A673 (cell line): Measurements from ENCODE around the gene ANKMY2. TPM values are rescaled to one million over a fixed set of nuclear protein-coding genes. Genes with fewer than 3 reads are reported as not detected.

Experiments
- BruUV-seq: library from RNA; stranded (reverse); fragments of 400-500 nt; replicated peaks from 2 replicates; lab custom pipeline; 2021; lab: Mats Ljungman, UMichigan
- CTCF ChIA-PET: fragments of 300-600 bp; sonication (Branson Sonifier 250); formaldehyde crosslinking; loops from one replicate; lab custom pipeline; 2022; ENCODE audit warnings: antibody characterized with exemption; lab: Charles Lee
- POLR2A ChIA-PET: fragments of 300-600 bp; sonication (Branson Sonifier 250); formaldehyde crosslinking; loops from one replicate; lab custom pipeline; 2022; ENCODE audit warnings: antibody characterized with exemption; ENCODE audit not compliant: low non-redundant PET; lab: Charles Lee
- DNase-seq: peaks from one replicate; pipeline ENCODE4 v3.0.0-alpha.2; 2015; ENCODE audit warnings: low spot score
- H3K27ac ChIP-seq: fragments of 200-600 bp; sonication (generic); 2 replicates; pipeline ENCODE4 v1.5.1; 2016; ENCODE audit warnings: mixed run types, low read depth, mild to moderate bottlenecking, mixed read lengths, antibody characterized with exemption, low read length; ENCODE audit not compliant: poor library complexity, severe bottlenecking
- H3K27me3 ChIP-seq: fragments of 200-600 bp; sonication (generic); replicated peaks from 2 replicates; pipeline ENCODE4 v1.6.1; 2017; ENCODE audit warnings: mixed run types, low read depth, mild to moderate bottlenecking, mixed read lengths, antibody characterized with exemption, low read length; ENCODE audit not compliant: insufficient read depth, poor library complexity
- H3K36me3 ChIP-seq: fragments of 200-600 bp; sonication (generic); 2 replicates; pipeline ENCODE4 v1.6.1; 2016; ENCODE audit warnings: mixed run types, mild to moderate bottlenecking, mixed read lengths, antibody characterized with exemption, low read length; ENCODE audit not compliant: insufficient read depth, poor library complexity, severe bottlenecking
- H3K4me1 ChIP-seq: fragments of 200-600 bp; sonication (generic); 2 replicates; pipeline ENCODE4 v1.6.1; 2017; ENCODE audit warnings: mixed run types, mild to moderate bottlenecking, mixed read lengths, antibody characterized with exemption, low read length; ENCODE audit not compliant: insufficient read depth, poor library complexity, severe bottlenecking
- H3K4me3 ChIP-seq: fragments of 200-600 bp; sonication (generic); 2 replicates; pipeline ENCODE4 v1.5.1; 2016; ENCODE audit warnings: low read depth, mixed run types, mild to moderate bottlenecking, mixed read lengths, low read length; ENCODE audit not compliant: poor library complexity, severe bottlenecking
- H3K9me3 ChIP-seq: fragments of 200-600 bp; sonication (generic); 2 replicates; pipeline ENCODE4 v1.6.1; 2016; ENCODE audit warnings: mixed run types, low read depth, mild to moderate bottlenecking, mixed read lengths, antibody characterized with exemption, low read length; ENCODE audit not compliant: poor library complexity, severe bottlenecking
- CTCF ChIP-seq: fragments of 300-800, 200-600 bp; sonication (generic); conservative IDR thresholded peaks from 2 replicates; pipeline ENCODE4 v1.5.1; 2017; ENCODE audit warnings: low read depth, mild to moderate bottlenecking, antibody characterized with exemption, low read length, moderate library complexity, mixed read lengths
- EZH2 ChIP-seq: fragments of 200-600 bp; sonication (generic); IDR thresholded peaks from 2 replicates; pipeline ENCODE4 v1.6.1; 2017; ENCODE audit warnings: borderline replicate concordance, low read depth, mild to moderate bottlenecking, mixed read lengths, antibody characterized with exemption, low read length; ENCODE audit not compliant: poor library complexity, severe bottlenecking
- intact Hi-C: fragments of 100-400 bp; cut with micrococcal nuclease; formaldehyde crosslinking; loops from one replicate; pipeline ENCODE4 v1.10.0; 2022; ENCODE audit not compliant: unreplicated experiment
- total RNA-seq: library from RNA; stranded (reverse); gene quantifications from 2 replicates; pipeline ENCODE4 v1.2.3, GENCODE V29; 2021

Gene ANKMY2
- total RNA-seq, 1 experiment from 2014 or later: 24.3 TPM

- CTCF ChIA-PET: no interaction called here
- no TSS peak for BruUV-seq
Measured at GRCh38 chr7:16638282-16639280, 7.0 kb downstream of the ANKMY2 start.

GRCh38 chr7:16637379-16637778 lies 8.2 kb downstream of the ANKMY2 start:
- no peak for DNase-seq

More at GRCh38 chr7:16638282-16639280, 7.0 kb downstream of the ANKMY2 start:
- no peaks in the 10 kb centered on the region for H3K9me3 ChIP-seq
- DNase-seq: no peak
- TF ChIP-seq EZH2: no peak
- no peak for TF ChIP-seq CTCF
- peaks cover 32% of the 10 kb centered on the region for H3K4me1 ChIP-seq
- no peak overlapping the region for H3K4me3 ChIP-seq
- no peak overlapping the region for H3K27ac ChIP-seq
- peaks cover 4% of the 10 kb centered on the region for H3K36me3 ChIP-seq
- POLR2A ChIA-PET: no interaction called here
- intact Hi-C loops: no loop called here
- no peaks in the 10 kb centered on the region for H3K27me3 ChIP-seq

GRCh38 chr7:16636555-16637101 lies 8.9 kb downstream of the ANKMY2 start:
- POLR2A ChIA-PET: interaction anchor here (0.6 kb wide), 1 partner anchor 14 kb away, joined by 3 read pairs; no protein-coding TSS in a partner anchor
- intact Hi-C loops: no loop called here
- DNase-seq: no peak
- CTCF ChIA-PET: no interaction called here
- TF ChIP-seq CTCF: no peak
- no peak for TF ChIP-seq EZH2
- Histone ChIP-seq H3K9me3 (no peaks in the 10 kb centered on the region), H3K4me1 (peaks cover 13% of the 10 kb centered on the region), H3K27ac (no peak overlapping the region), H3K36me3 (peaks cover 4% of the 10 kb centered on the region), H3K4me3 (no peak overlapping the region), H3K27me3 (no peaks in the 10 kb centered on the region)
- no TSS peak for BruUV-seq

More at GRCh38 chr7:16637379-16637778, 8.2 kb downstream of the ANKMY2 start:
- no TSS peak for BruUV-seq
- Histone ChIP-seq H3K9me3 (no peaks in the 10 kb centered on the region), H3K4me1 (peaks cover 20% of the 10 kb centered on the region), H3K4me3 (no peak overlapping the region), H3K36me3 (peaks cover 4% of the 10 kb centered on the region), H3K27me3 (no peaks in the 10 kb centered on the region), H3K27ac (no peak overlapping the region)
- CTCF ChIA-PET: no interaction called here
- no peak for TF ChIP-seq EZH2
- POLR2A ChIA-PET: no interaction called here
- intact Hi-C loops: no loop called here
